Measurements from ENCODE around the gene RHBDD1.
A peak's percentile ranks its signal among the peaks of the same experiment; 100 is the strongest.

DNA sequence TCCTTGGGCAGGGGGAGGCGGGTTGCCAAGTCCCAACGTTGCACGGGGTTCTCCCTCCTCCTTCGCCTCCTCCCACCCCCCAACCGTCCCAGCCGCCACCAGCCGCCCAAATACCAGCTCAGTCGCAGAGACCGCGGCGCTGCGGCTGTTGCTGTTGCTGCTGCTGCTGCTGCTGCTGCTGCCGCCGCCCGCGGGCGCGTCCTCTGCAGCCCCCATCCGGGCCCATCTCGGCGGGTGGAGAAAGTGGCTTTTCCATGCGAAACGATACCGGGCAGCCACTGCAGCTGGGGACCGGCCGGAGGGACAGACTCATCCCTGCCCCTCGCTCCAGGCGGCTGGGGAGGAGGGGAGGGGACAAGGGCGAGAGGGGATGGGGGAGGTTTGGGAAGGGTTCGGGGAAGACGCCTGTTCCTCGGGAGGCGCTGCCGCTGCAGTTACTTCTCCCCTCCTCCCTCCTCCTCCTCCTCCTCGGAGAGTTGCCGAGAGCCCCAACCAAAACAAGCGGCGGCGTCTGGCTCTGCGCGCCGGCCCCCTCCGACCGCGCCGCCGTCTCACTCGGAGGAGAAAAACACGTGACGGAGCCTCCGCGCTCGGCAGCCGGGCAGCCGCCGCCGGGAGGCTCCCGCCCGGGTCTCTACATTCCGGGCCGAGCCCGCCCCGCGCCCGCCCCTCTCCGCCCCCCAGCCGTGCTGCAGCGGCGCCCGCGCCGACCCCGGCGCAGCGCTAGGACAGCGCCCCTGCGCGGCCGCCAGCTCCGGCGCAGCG, 36.5 kb upstream of the RHBDD1 start, which contains the start of gene IRS1:
- TF ChIP-seq, protein P1, sequence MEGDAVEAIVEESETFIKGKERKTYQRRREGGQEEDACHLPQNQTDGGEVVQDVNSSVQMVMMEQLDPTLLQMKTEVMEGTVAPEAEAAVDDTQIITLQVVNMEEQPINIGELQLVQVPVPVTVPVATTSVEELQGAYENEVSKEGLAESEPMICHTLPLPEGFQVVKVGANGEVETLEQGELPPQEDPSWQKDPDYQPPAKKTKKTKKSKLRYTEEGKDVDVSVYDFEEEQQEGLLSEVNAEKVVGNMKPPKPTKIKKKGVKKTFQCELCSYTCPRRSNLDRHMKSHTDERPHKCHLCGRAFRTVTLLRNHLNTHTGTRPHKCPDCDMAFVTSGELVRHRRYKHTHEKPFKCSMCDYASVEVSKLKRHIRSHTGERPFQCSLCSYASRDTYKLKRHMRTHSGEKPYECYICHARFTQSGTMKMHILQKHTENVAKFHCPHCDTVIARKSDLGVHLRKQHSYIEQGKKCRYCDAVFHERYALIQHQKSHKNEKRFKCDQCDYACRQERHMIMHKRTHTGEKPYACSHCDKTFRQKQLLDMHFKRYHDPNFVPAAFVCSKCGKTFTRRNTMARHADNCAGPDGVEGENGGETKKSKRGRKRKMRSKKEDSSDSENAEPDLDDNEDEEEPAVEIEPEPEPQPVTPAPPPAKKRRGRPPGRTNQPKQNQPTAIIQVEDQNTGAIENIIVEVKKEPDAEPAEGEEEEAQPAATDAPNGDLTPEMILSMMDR (IDR thresholded peaks at IDR 0.05), result peak in 1 of 4 experiments; percentile 49
- peak in 1 of 2 donors; percentile 18 for TF ChIP-seq POLR2A (IDR thresholded peaks at IDR 0.05)
- peak; percentile 42 to 81 (median 74) for TF ChIP-seq POLR2AphosphoS5 (IDR thresholded peaks at IDR 0.05)
- no peak for TF ChIP-seq EP300 (IDR thresholded peaks at IDR 0.05)
